CD4-positive, CD25-positive, alpha-beta regulatory T cell (primary cell): ENCODE measurements around the gene SPRR1B. TPM values are rescaled to one million over a fixed set of nuclear protein-coding genes. Genes with fewer than 3 reads are reported as not detected.
A peak's percentile ranks its signal among the peaks of the same experiment; 100 is the strongest.

Experiments
- ATAC-seq, 2 donors: fragments of 150-1000 bp; cut with Tn5 transposase; one replicate each; pipeline ENCODE4 v1.10.0; 2021; ENCODE audit warnings: low read depth in 2 of 2, moderate number of reproducible peaks in 2 of 2, moderate library complexity in 1 of 2
- DNase-seq, 3 donors: peaks; one replicate each; pipeline versions ENCODE4 v3.0.0 to v3.0.0-alpha.2; 2012 to 2022; ENCODE audit warnings: mixed read lengths in 1 of 3
- H3K27ac ChIP-seq: one replicate; pipeline ENCODE4 v1.7.0; 2013; ENCODE audit warnings: mild to moderate bottlenecking, low read length; ENCODE audit not compliant: insufficient read depth, poor library complexity, severe bottlenecking
- H3K27me3 ChIP-seq: one replicate; pipeline ENCODE4 v1.7.0; 2013; ENCODE audit warnings: low read length; ENCODE audit not compliant: control insufficient read depth, insufficient read depth
- H3K36me3 ChIP-seq: one replicate; pipeline ENCODE4 v1.7.0; 2013; ENCODE audit warnings: mild to moderate bottlenecking, low read length, moderate library complexity; ENCODE audit not compliant: control insufficient read depth, insufficient read depth
- H3K4me1 ChIP-seq: 2 replicates; pipeline ENCODE4 v1.7.0; 2013; ENCODE audit warnings: mild to moderate bottlenecking, low read length; ENCODE audit not compliant: insufficient read depth, control insufficient read depth, poor library complexity, severe bottlenecking
- H3K4me3 ChIP-seq: one replicate; pipeline ENCODE4 v1.7.0; 2013; ENCODE audit warnings: low read depth, mild to moderate bottlenecking, low read length, moderate library complexity
- H3K9me3 ChIP-seq, 2 experiments: 1 replicate in 1 of 2; 2 replicates in 1 of 2; pipeline ENCODE4 v1.7.0; 2013; ENCODE audit warnings: low read length in 2 of 2, mild to moderate bottlenecking in 1 of 2, moderate library complexity in 1 of 2; ENCODE audit not compliant: control insufficient read depth in 2 of 2
- H3K27ac Mint-ChIP-seq, 3 donors: one replicate each; pipeline ENCODE4 v1.8.0; 2020 to 2022; ENCODE audit warnings: mild to moderate bottlenecking in 3 of 3, mixed read lengths in 3 of 3, moderate library complexity in 2 of 3
- H3K27me3 Mint-ChIP-seq: one replicate; pipeline ENCODE4 v1.8.0; 2022; ENCODE audit warnings: mild to moderate bottlenecking, mixed read lengths
- H3K36me3 Mint-ChIP-seq: one replicate; pipeline ENCODE4 v1.8.0; 2020; ENCODE audit warnings: mixed read lengths
- H3K4me1 Mint-ChIP-seq, 4 donors: one replicate each; pipeline ENCODE4 v1.8.0; 2020 to 2022; ENCODE audit warnings: mixed read lengths in 4 of 4, mild to moderate bottlenecking in 1 of 4
- H3K4me3 Mint-ChIP-seq, 4 donors: one replicate each; pipeline ENCODE4 v1.8.0; 2020 to 2022; ENCODE audit warnings: mild to moderate bottlenecking in 4 of 4, mixed read lengths in 4 of 4, moderate library complexity in 3 of 4
- H3K9me3 Mint-ChIP-seq, 7 donors: one replicate each; pipeline ENCODE4 v1.8.0; 2020 to 2022; ENCODE audit warnings: mixed read lengths in 7 of 7, mild to moderate bottlenecking in 3 of 7, moderate library complexity in 2 of 7
- polyA plus RNA-seq, 4 donors: library from polyadenylated mRNA; unstranded; fragments of 300-500 nt; fragmentation: Illumina TruSeq; gene quantifications; one replicate each; pipeline ENCODE4 v1.2.3, GENCODE V29; 2021
- total RNA-seq: library from RNA; stranded (reverse); gene quantifications from one replicate; pipeline ENCODE4 v1.2.3, GENCODE V29; 2022

Gene SPRR1B
- total and polyA plus RNA-seq, 5 donors from 2014 or later: not detected

- Mint-ChIP-seq H3K9me3 (peaks cover 0 to 6% (median 0%) of the 10 kb centered on the region in 7 donors), H3K4me3 (no peak overlapping the region), H3K36me3 (no peaks in the 10 kb centered on the region), H3K27ac (no peak overlapping the region), H3K27me3 (peaks cover 17% of the 10 kb centered on the region), H3K4me1 (no peaks in the 10 kb centered on the region)
- H3K27ac ChIP-seq: no peak overlapping the region
- peaks cover 1% of the 10 kb centered on the region for H3K27me3 ChIP-seq
- H3K4me1 ChIP-seq: no peaks in the 10 kb centered on the region
- no peaks in the 10 kb centered on the region for H3K9me3 ChIP-seq
- no peak overlapping the region for H3K4me3 ChIP-seq
- ATAC-seq: no peak
- no peaks in the 10 kb centered on the region for H3K36me3 ChIP-seq
- no peak for DNase-seq
These were observed 7.9 kb upstream of the SPRR1B start for GRCh38 chr1:153023109-153023508.

- Mint-ChIP-seq H3K9me3 (peaks cover 0 to 6% (median 3%) of the 10 kb centered on the region in 7 donors), H3K4me1 (no peaks in the 10 kb centered on the region)
- H3K27ac ChIP-seq: no peak overlapping the region
These were observed 6.6 kb upstream of the SPRR1B start for GRCh38 chr1:153024413-153024812.

GRCh38 chr1:153025797-153026196, 5.2 kb upstream of the SPRR1B start:
- no peak overlapping the region for H3K4me3 Mint-ChIP-seq
- peaks cover 0 to 6% (median 3%) of the 10 kb centered on the region in 7 donors for H3K9me3 Mint-ChIP-seq
- DNase-seq (no peak), ATAC-seq (no peak)
- no peaks in the 10 kb centered on the region for H3K36me3 Mint-ChIP-seq
- Histone ChIP-seq H3K27ac (no peak overlapping the region), H3K9me3 (no peaks in the 10 kb centered on the region), H3K27me3 (peaks cover 1% of the 10 kb centered on the region), H3K36me3 (no peaks in the 10 kb centered on the region), H3K4me1 (no peaks in the 10 kb centered on the region), H3K4me3 (no peak overlapping the region)
- H3K4me1 Mint-ChIP-seq: no peaks in the 10 kb centered on the region
- peaks cover 20% of the 10 kb centered on the region for H3K27me3 Mint-ChIP-seq
- H3K27ac Mint-ChIP-seq: no peak overlapping the region

More at GRCh38 chr1:153024413-153024812, 6.6 kb upstream of the SPRR1B start:
- Histone ChIP-seq H3K27me3 (peaks cover 1% of the 10 kb centered on the region), H3K4me3 (no peak overlapping the region), H3K9me3 (no peaks in the 10 kb centered on the region), H3K36me3 (no peaks in the 10 kb centered on the region), H3K4me1 (no peaks in the 10 kb centered on the region)
- Mint-ChIP-seq H3K27me3 (peaks cover 20% of the 10 kb centered on the region), H3K36me3 (no peaks in the 10 kb centered on the region), H3K27ac (no peak overlapping the region), H3K4me3 (no peak overlapping the region)
- ATAC-seq (no peak), DNase-seq (no peak)

GRCh38 chr1:153028766-153029165, 2.2 kb upstream of the SPRR1B start:
- Histone ChIP-seq H3K27ac (no peak overlapping the region), H3K9me3 (no peaks in the 10 kb centered on the region), H3K4me3 (no peak overlapping the region), H3K36me3 (no peaks in the 10 kb centered on the region), H3K27me3 (peaks cover 1% of the 10 kb centered on the region), H3K4me1 (no peaks in the 10 kb centered on the region)
- H3K27ac Mint-ChIP-seq: no peak overlapping the region
- no peaks in the 10 kb centered on the region for H3K36me3 Mint-ChIP-seq
- ATAC-seq: no peak
- no peak overlapping the region for H3K4me3 Mint-ChIP-seq
- peaks cover 0 to 5% (median 2%) of the 10 kb centered on the region in 7 donors for H3K9me3 Mint-ChIP-seq
- peaks cover 14% of the 10 kb centered on the region for H3K27me3 Mint-ChIP-seq
- no peaks in the 10 kb centered on the region for H3K4me1 Mint-ChIP-seq
- DNase-seq: no peak

GRCh38 chr1:153032073-153032472, 1.1 kb downstream of the SPRR1B start:
- H3K27ac ChIP-seq: no peak overlapping the region
- DNase-seq (no peak), ATAC-seq (no peak)
- Mint-ChIP-seq H3K27me3 (peaks cover 6% of the 10 kb centered on the region), H3K9me3 (peaks cover 0 to 5% (median 0%) of the 10 kb centered on the region in 7 donors), H3K4me3 (no peak overlapping the region), H3K36me3 (no peaks in the 10 kb centered on the region), H3K4me1 (no peaks in the 10 kb centered on the region), H3K27ac (no peak overlapping the region)
- H3K4me3 ChIP-seq: no peak overlapping the region
- H3K36me3 ChIP-seq: no peaks in the 10 kb centered on the region
- no peaks in the 10 kb centered on the region for H3K4me1 ChIP-seq
- H3K27me3 ChIP-seq: peaks cover 1% of the 10 kb centered on the region
- no peaks in the 10 kb centered on the region for H3K9me3 ChIP-seq

GRCh38 chr1:153032677-153033308, 1.8 kb downstream of the SPRR1B start:
- no peaks in the 10 kb centered on the region for H3K4me1 Mint-ChIP-seq
- H3K36me3 ChIP-seq: no peaks in the 10 kb centered on the region
- no peak overlapping the region for H3K27ac Mint-ChIP-seq
- peaks cover 6% of the 10 kb centered on the region for H3K27me3 Mint-ChIP-seq
- H3K36me3 Mint-ChIP-seq: no peaks in the 10 kb centered on the region
- peaks cover 0 to 5% (median 0%) of the 10 kb centered on the region in 7 donors for H3K9me3 Mint-ChIP-seq
- H3K9me3 ChIP-seq: no peaks in the 10 kb centered on the region
- no peaks in the 10 kb centered on the region for H3K4me1 ChIP-seq
- H3K4me3 ChIP-seq: no peak overlapping the region
- no peaks in the 10 kb centered on the region for H3K27me3 ChIP-seq
- ATAC-seq (no peak), DNase-seq (no peak)
- H3K27ac ChIP-seq: no peak overlapping the region
- H3K4me3 Mint-ChIP-seq: no peak overlapping the region

GRCh38 chr1:153035211-153035610, 4.2 kb downstream of the SPRR1B start:
- no peak for DNase-seq
- Histone ChIP-seq H3K9me3 (no peaks in the 10 kb centered on the region), H3K27me3 (no peaks in the 10 kb centered on the region), H3K4me3 (no peak overlapping the region), H3K27ac (no peak overlapping the region), H3K36me3 (no peaks in the 10 kb centered on the region), H3K4me1 (no peaks in the 10 kb centered on the region)
- ATAC-seq: no peak
- Mint-ChIP-seq H3K9me3 (peaks cover 0 to 3% (median 1%) of the 10 kb centered on the region in 7 donors), H3K36me3 (no peaks in the 10 kb centered on the region), H3K4me3 (no peak overlapping the region), H3K27me3 (no peaks in the 10 kb centered on the region), H3K4me1 (no peaks in the 10 kb centered on the region), H3K27ac (no peak overlapping the region)

GRCh38 chr1:153040950-153041631, 10.1 kb downstream of the SPRR1B start, which contains the start of gene SPRR2D:
Gene SPRR2D (minus strand): TSS chr1:153041120. CDS start chr1:153040346, 774 bp downstream.
- Histone ChIP-seq H3K4me1 (no peaks in the 10 kb centered on the region), H3K9me3 (no peaks in the 10 kb centered on the region), H3K27ac (no peak within 1 kb of the TSS), H3K4me3 (no peak within 1 kb of the TSS), H3K27me3 (peaks cover 13% of the 10 kb centered on the region), H3K36me3 (no peaks in the 10 kb centered on the region)
- Mint-ChIP-seq H3K4me1 (no peaks in the 10 kb centered on the region), H3K36me3 (no peaks in the 10 kb centered on the region), H3K27ac (peak within 1 kb of the TSS in 1 of 3 donors; percentile 16), H3K4me3 (no peak within 1 kb of the TSS), H3K9me3 (peaks cover 0 to 2% (median 1%) of the 10 kb centered on the region in 7 donors), H3K27me3 (peaks cover 9% of the 10 kb centered on the region)
- DNase-seq (no peak), ATAC-seq (no peak)
